ENCODE results near the gene UCHL1. TPM values are rescaled to one million over a fixed set of nuclear protein-coding genes. Genes with fewer than 3 reads are reported as not detected.
"Not testable (repeated sequence)": the region's sequence is repeated elsewhere in the genome, so short reads cannot be mapped to it uniquely, and the experiment has no call there.

The UCHL1 gene
- total RNA-seq, 1 donor from 2014 or later = 1,154 TPM

GRCh38 chr4:41285864-41286235 lies 29.1 kb downstream of the UCHL1 start:
- FAIRE-seq (no peak), DNase-seq (ENCODE audit: low spot score in 2 of 2) (no peak)

GRCh38 chr4:41287005-41287404 lies 30.3 kb downstream of the UCHL1 start:
- DNase-seq (ENCODE audit: low spot score in 2 of 2) (no peak), FAIRE-seq (no peak)

GRCh38 chr4:41287852-41288251 lies 31.1 kb downstream of the UCHL1 start:
- DNase-seq (ENCODE audit: low spot score in 2 of 2) (no peak), FAIRE-seq (no peak)

- FAIRE-seq (no peak), DNase-seq (ENCODE audit: low spot score in 2 of 2) (no peak)
These were observed 31.5 kb downstream of the UCHL1 start for GRCh38 chr4:41288254-41288653.

- FAIRE-seq (no peak), DNase-seq (ENCODE audit: low spot score in 2 of 2) (no peak)
These were observed 33.8 kb downstream of the UCHL1 start for GRCh38 chr4:41290479-41290878.

GRCh38 chr4:41294445-41295062 lies 37.8 kb downstream of the UCHL1 start:
- DNase-seq (ENCODE audit: low spot score in 2 of 2) = no peak
- FAIRE-seq = no peak

- no peak for FAIRE-seq
- DNase-seq (ENCODE audit: low spot score in 2 of 2) = no peak
These were observed 40.3 kb downstream of the UCHL1 start for GRCh38 chr4:41296995-41297394.

- FAIRE-seq = no peak
- no peak for DNase-seq (ENCODE audit: low spot score in 2 of 2)
These were observed 41.1 kb downstream of the UCHL1 start for GRCh38 chr4:41297832-41298231.

- FAIRE-seq (no peak), DNase-seq (ENCODE audit: low spot score in 2 of 2) (no peak)
These were observed 42.8 kb downstream of the UCHL1 start for GRCh38 chr4:41299486-41299885.

GRCh38 chr4:41301137-41301536 lies 44.4 kb downstream of the UCHL1 start:
- no peak for FAIRE-seq

GRCh38 chr4:41303372-41304118 lies 46.8 kb downstream of the UCHL1 start:
- no peak for FAIRE-seq
- no peak for DNase-seq (ENCODE audit: low spot score in 2 of 2)

More at GRCh38 chr4:41301137-41301536, 44.4 kb downstream of the UCHL1 start:
- DNase-seq (ENCODE audit: low spot score in 2 of 2) = no peak

- no peak for DNase-seq (ENCODE audit: low spot score in 2 of 2)
- no peak for FAIRE-seq
These were observed 47.5 kb downstream of the UCHL1 start for GRCh38 chr4:41304221-41304620.

- no peak for DNase-seq (ENCODE audit: low spot score in 2 of 2)
- FAIRE-seq = no peak
These were observed 48.7 kb downstream of the UCHL1 start for GRCh38 chr4:41305476-41305875.

GRCh38 chr4:41307638-41308037 lies 50.9 kb downstream of the UCHL1 start:
- FAIRE-seq (no peak), DNase-seq (ENCODE audit: low spot score in 2 of 2) (no peak)

- no peak for DNase-seq (ENCODE audit: low spot score in 2 of 2)
- FAIRE-seq = no peak
These were observed 51.7 kb downstream of the UCHL1 start for GRCh38 chr4:41308398-41308797.

- not testable (repeated sequence) for DNase-seq (ENCODE audit: low spot score in 2 of 2); FAIRE-seq
These were observed 58.7 kb downstream of the UCHL1 start for GRCh38 chr4:41315426-41315825.

- no peak for DNase-seq (ENCODE audit: low spot score in 2 of 2)
- no peak for FAIRE-seq
These were observed 59.1 kb downstream of the UCHL1 start for GRCh38 chr4:41315862-41316261.

Small RNA genes within 50 kb of the gene (small RNA-seq; reads per million reads assigned to genes)
- gene RF00019 = not detected

Other genes starting within 250 kb of the UCHL1 start
- 68.1 TPM for gene APBB2, start 42.4 kb upstream of the UCHL1 start, total RNA-seq